HepG2 (cell line): ENCODE data around the gene NRSN2. TPM values are rescaled to one million over a fixed set of nuclear protein-coding genes. Genes with fewer than 3 reads are reported as not detected.
A peak's percentile ranks its signal among the peaks of the same experiment; 100 is the strongest.

Source experiments
- ATAC-seq: fragments of 200-7000 bp; cut with Tn5 transposase; 3 replicates; pipeline ENCODE4 v1.9.1; 2020; ENCODE audit warnings: mild to moderate bottlenecking, moderate library complexity
- BruUV-seq: library from RNA; stranded (reverse); fragments of 400-500 nt; replicated peaks from 2 replicates; lab custom pipeline; 2021; lab: Mats Ljungman, UMichigan
- CTCF ChIA-PET: fragments of 300-600 bp; formaldehyde crosslinking; extraction: SDS; loops from one replicate; lab custom pipeline; 2021; ENCODE audit warnings: low total read pairs, inconsistent platforms, low intra/inter-chr PET ratio; lab: Yijun Ruan, JAX
- POLR2A ChIA-PET: fragments of 350-600 bp; sonication (Branson Sonifier 250); formaldehyde crosslinking; loops from one replicate; lab custom pipeline; 2020; ENCODE audit warnings: antibody characterized with exemption, inconsistent platforms; lab: Yijun Ruan, JAX
- DNase-seq: peaks from one replicate; pipeline ENCODE4 v3.0.0-alpha.2; 2015; ENCODE audit warnings: low spot score
- FAIRE-seq: peaks from 3 replicates; lab custom pipeline; 2011; peaks lifted over from hg19 to GRCh38; lab: Jason Lieb, UNC
- H2AFZ ChIP-seq: one replicate; pipeline ENCODE4 v1.6.1; 2011; ENCODE audit warnings: low read length, inconsistent platforms
- H3K27ac ChIP-seq: fragments of 300-600 bp; 3 replicates; pipeline ENCODE4 v1.8.0; 2011; ENCODE audit warnings: mixed run types, mild to moderate bottlenecking, mixed read lengths, low read length, inconsistent platforms; ENCODE audit not compliant: insufficient read depth; ENCODE audit errors: extremely low read length
- H3K27me3 ChIP-seq, 2 experiments: fragments of 200-600 bp in 1 of 2; 2 replicates in 1 of 2; 3 replicates in 1 of 2; pipeline versions ENCODE4 v1.6.0 to v1.8.0; 2011; ENCODE audit warnings: low read length in 2 of 2, mild to moderate bottlenecking in 2 of 2, moderate library complexity in 2 of 2, inconsistent platforms in 1 of 2; ENCODE audit not compliant: insufficient read depth in 2 of 2, control insufficient read depth in 1 of 2
- H3K36me3 ChIP-seq, 2 experiments: fragments of 200-600 bp in 1 of 2; replicated peaks in 1 of 2; 2 replicates in 1 of 2; 3 replicates in 1 of 2; pipeline versions ENCODE4 v1.5.1 to v1.8.0; 2011; ENCODE audit warnings: low read length in 2 of 2, inconsistent platforms in 1 of 2; ENCODE audit not compliant: insufficient read depth in 2 of 2, control insufficient read depth in 1 of 2
- H3K4me1 ChIP-seq: 2 replicates; pipeline ENCODE4 v1.5.1; 2012; ENCODE audit warnings: low read length, inconsistent platforms; ENCODE audit not compliant: insufficient read depth
- H3K4me2 ChIP-seq: 2 replicates; pipeline ENCODE4 v1.6.0; 2011; ENCODE audit warnings: low read depth, low read length, inconsistent platforms
- H3K4me3 ChIP-seq, 3 experiments: fragments of 200-600 bp in 1 of 3; sonication (generic), shearing (Covaris generic) in 1 of 3; replicated peaks in 1 of 3; 2 replicates each; pipeline ENCODE4 v1.5.1; 2011 to 2016; ENCODE audit warnings: low read length in 3 of 3, inconsistent platforms in 2 of 3, low read depth in 2 of 3, mild to moderate bottlenecking in 2 of 3, control low read depth in 1 of 3, mixed read lengths in 1 of 3; ENCODE audit not compliant: insufficient read depth in 1 of 3
- H3K79me2 ChIP-seq: one replicate; pipeline ENCODE4 v1.6.1; 2011; ENCODE audit warnings: low read length, inconsistent platforms; ENCODE audit not compliant: insufficient read depth
- H3K9ac ChIP-seq: 2 replicates; pipeline ENCODE4 v1.6.0; 2011; ENCODE audit warnings: mild to moderate bottlenecking, low read depth, low read length, inconsistent platforms; ENCODE audit not compliant: insufficient read depth
- H3K9me3 ChIP-seq: 2 replicates; pipeline ENCODE4 v1.5.1; 2012; ENCODE audit warnings: mild to moderate bottlenecking, low read length
- H4K20me1 ChIP-seq: 2 replicates; pipeline ENCODE4 v1.6.0; 2011; ENCODE audit warnings: inconsistent platforms, mild to moderate bottlenecking, low read length, moderate library complexity; ENCODE audit not compliant: insufficient read depth
- HOXA9 ChIP-seq: sonication (generic); formaldehyde crosslinking; IDR thresholded peaks from 2 replicates; pipeline ENCODE4 v1.8.1; 2022; ENCODE audit warnings: missing genetic modification reagents, mild to moderate bottlenecking, moderate library complexity, borderline replicate concordance
- NONO ChIP-seq, 2 experiments: fragments of 450-650 bp in 1 of 2; sonication (generic) in 1 of 2; formaldehyde crosslinking in 1 of 2; IDR thresholded peaks in 1 of 2; conservative IDR thresholded peaks in 1 of 2; 2 replicates each; pipeline versions ENCODE4 v1.6.1 to v1.8.0; 2017 to 2022; ENCODE audit warnings: mild to moderate bottlenecking in 1 of 2, missing genetic modification reagents in 1 of 2, moderate library complexity in 1 of 2
- REL ChIP-seq: sonication (generic); formaldehyde crosslinking; conservative IDR thresholded peaks from 2 replicates; pipeline ENCODE4 v1.8.0; 2022; ENCODE audit warnings: mild to moderate bottlenecking, missing genetic modification reagents, moderate library complexity
- TCF7 ChIP-seq: sonication (generic); IDR thresholded peaks from 2 replicates; pipeline ENCODE4 v1.6.1; 2016; ENCODE audit warnings: antibody characterized with exemption, low read depth
- YEATS4 ChIP-seq: sonication (generic); formaldehyde crosslinking; IDR thresholded peaks from 2 replicates; pipeline ENCODE4 v1.4.0; 2020; ENCODE audit warnings: missing genetic modification reagents, borderline replicate concordance
- ZNF121 ChIP-seq: sonication (generic); formaldehyde crosslinking; IDR thresholded peaks from 2 replicates; pipeline ENCODE4 v1.5.0; 2020; ENCODE audit warnings: mild to moderate bottlenecking, missing genetic modification reagents
- ZNF496 ChIP-seq: sonication (generic); formaldehyde crosslinking; IDR thresholded peaks from 2 replicates; pipeline ENCODE4 v1.8.1; 2023; ENCODE audit warnings: mild to moderate bottlenecking, moderate library complexity, missing genetic modification reagents; ENCODE audit not compliant: insufficient replicate concordance
- WGBS: methylation state at CpG from one replicate; pipeline ENCODE4 v1.1.6; 2017; ENCODE audit warnings: low lambda C conversion rate; 5-methylcytosine and 5-hydroxymethylcytosine counted together
- in situ Hi-C: cut with HindIII; loops from 2 replicates; pipeline ENCODE4 v1.10.0; 2017; ENCODE audit warnings: low pct_unique_long_range_greater_than_20kb; ENCODE audit not compliant: extremely low pct_ligation_motif_present
- intact Hi-C: fragments of 100-400 bp; cut with micrococcal nuclease; formaldehyde crosslinking; loops from one replicate; pipeline ENCODE4 v1.10.0; 2022; ENCODE audit not compliant: unreplicated experiment
- polyA plus RNA-seq, 8 experiments: library from polyadenylated mRNA; depleted of rRNA in 3 of 8; stranded (reverse) in 7 of 8; unstranded in 1 of 8; fragments of >200 nt; fragmentation: Illumina TruSeq in 4 of 8; extraction: Trizol in 4 of 8; gene quantifications; 2 replicates each; pipeline versions ENCODE4 v1.2.1 to v1.2.3, GENCODE V29; 2011 to 2016; ENCODE audit warnings: low read depth in 4 of 8, missing spikeins in 1 of 8, mixed read lengths in 1 of 8; ENCODE audit not compliant: insufficient read depth in 1 of 8
- total RNA-seq, 5 experiments: library from RNA; depleted of rRNA; stranded (reverse); fragments of >200 nt; fragmentation: Illumina TruSeq; extraction: Trizol; gene quantifications; 2 replicates each; pipeline ENCODE4 v1.2.3, GENCODE V29; 2016; ENCODE audit warnings: low read depth in 1 of 5
- TF ChIP-seq, protein P1 (sequence below): sonication (generic); formaldehyde crosslinking; IDR thresholded peaks from 2 replicates; pipeline ENCODE4 v1.5.0; 2020; ENCODE audit warnings: mild to moderate bottlenecking, missing genetic modification reagents
- TF ChIP-seq, protein P2 (sequence below): sonication (generic); formaldehyde crosslinking; IDR thresholded peaks from 2 replicates; pipeline ENCODE4 v1.5.0; 2020; ENCODE audit warnings: missing genetic modification reagents, mild to moderate bottlenecking, borderline replicate concordance
- TF ChIP-seq, protein P3 (sequence below): sonication (generic); formaldehyde crosslinking; IDR thresholded peaks from 2 replicates; pipeline ENCODE4 v1.5.0; 2020; ENCODE audit warnings: missing genetic modification reagents

Gene NRSN2
- total and polyA plus RNA-seq, 2 of the 13 experiments (the other 11 are each of a cell fraction or from before 2014, with no cell fraction given) = 32.3 to 49.4 TPM

GRCh38 chr20:356745-357144 is 9.8 kb downstream of the NRSN2 start (continued):
- TF ChIP-seq, protein P1, sequence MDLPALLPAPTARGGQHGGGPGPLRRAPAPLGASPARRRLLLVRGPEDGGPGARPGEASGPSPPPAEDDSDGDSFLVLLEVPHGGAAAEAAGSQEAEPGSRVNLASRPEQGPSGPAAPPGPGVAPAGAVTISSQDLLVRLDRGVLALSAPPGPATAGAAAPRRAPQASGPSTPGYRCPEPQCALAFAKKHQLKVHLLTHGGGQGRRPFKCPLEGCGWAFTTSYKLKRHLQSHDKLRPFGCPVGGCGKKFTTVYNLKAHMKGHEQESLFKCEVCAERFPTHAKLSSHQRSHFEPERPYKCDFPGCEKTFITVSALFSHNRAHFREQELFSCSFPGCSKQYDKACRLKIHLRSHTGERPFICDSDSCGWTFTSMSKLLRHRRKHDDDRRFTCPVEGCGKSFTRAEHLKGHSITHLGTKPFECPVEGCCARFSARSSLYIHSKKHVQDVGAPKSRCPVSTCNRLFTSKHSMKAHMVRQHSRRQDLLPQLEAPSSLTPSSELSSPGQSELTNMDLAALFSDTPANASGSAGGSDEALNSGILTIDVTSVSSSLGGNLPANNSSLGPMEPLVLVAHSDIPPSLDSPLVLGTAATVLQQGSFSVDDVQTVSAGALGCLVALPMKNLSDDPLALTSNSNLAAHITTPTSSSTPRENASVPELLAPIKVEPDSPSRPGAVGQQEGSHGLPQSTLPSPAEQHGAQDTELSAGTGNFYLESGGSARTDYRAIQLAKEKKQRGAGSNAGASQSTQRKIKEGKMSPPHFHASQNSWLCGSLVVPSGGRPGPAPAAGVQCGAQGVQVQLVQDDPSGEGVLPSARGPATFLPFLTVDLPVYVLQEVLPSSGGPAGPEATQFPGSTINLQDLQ = peak; percentile 61; the same call in 1 of the 2 replicates

- intact Hi-C loops = no loop called here
- WGBS = 94% methylated on average over 4 of the region's 4 CpGs
- Histone ChIP-seq H3K4me3 (no peak overlapping the region), H3K27me3 (no peaks in the 10 kb centered on the region), H3K36me3 (no peaks in the 10 kb centered on the region), H3K4me2 (no peak overlapping the region), H2AFZ (no peak overlapping the region), H3K9me3 (no peaks in the 10 kb centered on the region), H3K4me1 (peaks cover 51% of the 10 kb centered on the region), H3K79me2 (no peaks in the 10 kb centered on the region), H3K9ac (no peak overlapping the region), H3K27ac (no peak overlapping the region), H4K20me1 (no peaks in the 10 kb centered on the region)
- in situ Hi-C loops = loop anchor here (10.0 kb wide), 2 partner anchors 286 to 376 kb away; no protein-coding TSS in a partner anchor
- CTCF ChIA-PET = interaction anchor here (1.6 kb wide), 1 partner anchor 72 kb away, joined by 5 read pairs; no protein-coding TSS in a partner anchor
- no peak for TF ChIP-seq ZNF496 (CRISPR knock-in tag)
- TF ChIP-seq YEATS4 (CRISPR knock-in tag) = 0 out of 2 replicates have a peak, but pooled peaks have one; percentile 4
- TF ChIP-seq, protein P2, sequence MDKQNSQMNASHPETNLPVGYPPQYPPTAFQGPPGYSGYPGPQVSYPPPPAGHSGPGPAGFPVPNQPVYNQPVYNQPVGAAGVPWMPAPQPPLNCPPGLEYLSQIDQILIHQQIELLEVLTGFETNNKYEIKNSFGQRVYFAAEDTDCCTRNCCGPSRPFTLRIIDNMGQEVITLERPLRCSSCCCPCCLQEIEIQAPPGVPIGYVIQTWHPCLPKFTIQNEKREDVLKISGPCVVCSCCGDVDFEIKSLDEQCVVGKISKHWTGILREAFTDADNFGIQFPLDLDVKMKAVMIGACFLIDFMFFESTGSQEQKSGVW (CRISPR knock-in tag) = no peak
- TF ChIP-seq, protein P3, sequence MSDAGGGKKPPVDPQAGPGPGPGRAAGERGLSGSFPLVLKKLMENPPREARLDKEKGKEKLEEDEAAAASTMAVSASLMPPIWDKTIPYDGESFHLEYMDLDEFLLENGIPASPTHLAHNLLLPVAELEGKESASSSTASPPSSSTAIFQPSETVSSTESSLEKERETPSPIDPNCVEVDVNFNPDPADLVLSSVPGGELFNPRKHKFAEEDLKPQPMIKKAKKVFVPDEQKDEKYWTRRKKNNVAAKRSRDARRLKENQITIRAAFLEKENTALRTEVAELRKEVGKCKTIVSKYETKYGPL (CRISPR knock-in tag) = no peak
- TF ChIP-seq ZNF121 (CRISPR knock-in tag) = peak; percentile 92
- TF ChIP-seq HOXA9 (CRISPR knock-in tag) = 0 out of 2 replicates have a peak, but pooled peaks have one; percentile 30
- no peak for TF ChIP-seq NONO (IDR thresholded peaks at IDR 0.05)
- 0 out of 2 replicates have a peak, but pooled peaks have one; percentile 23 for TF ChIP-seq NONO (CRISPR knock-in tag; conservative IDR thresholded peaks at IDR 0.05)
- no peak for TF ChIP-seq TCF7
- TF ChIP-seq REL = 0 out of 2 replicates have a peak, but pooled peaks have one; percentile 24
- FAIRE-seq (no peak), ATAC-seq (no peak), DNase-seq (no peak)
- POLR2A ChIA-PET = interaction anchor here (0.7 to 25.4 kb wide), 5 partner anchors 10 to 48 kb away, joined by 3 to 1587 read pairs (median 4); partner anchors contain the start of gene TRIB3
- BruUV-seq = no TSS peak
These were observed 12.1 kb downstream of the NRSN2 start for GRCh38 chr20:358891-359555.
